CD1c-positive myeloid dendritic cell (primary cell): ENCODE data around the gene ZDHHC14.
"Not testable (repeated sequence)": the region's sequence is repeated elsewhere in the genome, so short reads cannot be mapped to it uniquely, and the experiment has no call there.

Experiments used
- DNase-seq: peaks from one replicate; pipeline ENCODE4 v3.0.0-alpha.2; 2016; ENCODE audit errors: extremely low spot score

The ZDHHC14 gene

GRCh38 chr6:157380779-157381561 is at the start of gene ZDHHC14:
Gene ZDHHC14 (plus strand): TSS chr6:157381190.
- peak; percentile 94 for DNase-seq

GRCh38 chr6:157332813-157333212 is 48.2 kb upstream of the ZDHHC14 start:
- no peak for DNase-seq

- DNase-seq = no peak
These were observed 47.5 kb upstream of the ZDHHC14 start for GRCh38 chr6:157333537-157333936.

- no peak for DNase-seq
These were observed 47.0 kb upstream of the ZDHHC14 start for GRCh38 chr6:157333956-157334355.

GRCh38 chr6:157335829-157336228 is 45.2 kb upstream of the ZDHHC14 start:
- no peak for DNase-seq

GRCh38 chr6:157337276-157337675 is 43.7 kb upstream of the ZDHHC14 start:
- DNase-seq = not testable (repeated sequence)

GRCh38 chr6:157337751-157338150 is 43.2 kb upstream of the ZDHHC14 start:
- no peak for DNase-seq

- no peak for DNase-seq
These were observed 41.6 kb upstream of the ZDHHC14 start for GRCh38 chr6:157339432-157339831.

GRCh38 chr6:157343732-157344131 is 37.3 kb upstream of the ZDHHC14 start:
- no peak for DNase-seq

- DNase-seq = no peak
These were observed 34.6 kb upstream of the ZDHHC14 start for GRCh38 chr6:157346373-157346772.

- no peak for DNase-seq
These were observed 22.7 kb upstream of the ZDHHC14 start for GRCh38 chr6:157358287-157358686.

GRCh38 chr6:157361886-157362285 is 19.1 kb upstream of the ZDHHC14 start:
- no peak for DNase-seq

GRCh38 chr6:157364705-157365104 is 16.3 kb upstream of the ZDHHC14 start:
- DNase-seq = no peak

- DNase-seq = no peak
These were observed 14.3 kb upstream of the ZDHHC14 start for GRCh38 chr6:157366648-157367047.

GRCh38 chr6:157368359-157369049 is 12.5 kb upstream of the ZDHHC14 start:
- DNase-seq = no peak

GRCh38 chr6:157370755-157371154 is 10.2 kb upstream of the ZDHHC14 start:
- no peak for DNase-seq

GRCh38 chr6:157372501-157373280 is 8.3 kb upstream of the ZDHHC14 start:
- DNase-seq = no peak

- no peak for DNase-seq
These were observed 6.0 kb upstream of the ZDHHC14 start for GRCh38 chr6:157374889-157375443.

GRCh38 chr6:157376241-157376640 is 4.7 kb upstream of the ZDHHC14 start:
- DNase-seq = no peak

- no peak for DNase-seq
These were observed 4.2 kb upstream of the ZDHHC14 start for GRCh38 chr6:157376706-157377230.

GRCh38 chr6:157379656-157380457 is 1.1 kb upstream of the ZDHHC14 start:
- peak; percentile 92 for DNase-seq
